ENCODE results near the gene AHCYL1. TPM values are rescaled to one million over a fixed set of nuclear protein-coding genes. Genes with fewer than 3 reads are reported as not detected.

AHCYL1 gene
- total RNA-seq, 1 donor from 2014 or later, result 59.6 TPM

DNA sequence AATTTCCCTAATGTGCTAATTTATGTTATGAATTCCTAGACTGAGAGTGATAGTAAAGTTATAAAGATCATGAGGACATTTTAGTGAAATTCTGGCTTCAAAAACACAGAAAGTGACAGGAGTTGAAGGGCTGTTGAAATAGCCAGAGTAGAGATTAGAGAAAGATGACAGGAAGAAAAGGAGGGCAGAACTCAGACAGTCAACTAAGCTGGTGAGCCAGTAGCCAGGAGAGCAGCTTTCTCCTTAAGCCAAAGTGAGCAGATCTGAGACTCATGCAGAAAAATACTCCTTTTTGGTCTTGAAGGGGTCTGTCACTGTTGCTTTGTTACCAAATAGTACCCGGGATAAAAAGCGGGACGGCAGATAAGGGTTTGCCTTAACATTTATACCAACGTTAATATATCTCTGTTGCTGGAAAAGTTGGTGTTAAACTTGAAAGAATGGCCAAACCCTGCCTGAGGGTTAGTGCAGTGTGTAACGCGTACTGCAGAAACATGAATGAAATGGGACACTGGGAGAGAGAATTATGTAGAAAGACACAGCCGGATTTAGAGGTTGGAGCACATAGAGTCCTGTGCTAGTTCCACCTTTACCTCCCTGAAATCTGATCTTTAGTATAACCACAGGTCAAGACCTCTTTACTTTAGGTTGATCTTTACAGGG, 12.8 kb downstream of the AHCYL1 start:
- H3K4me3 Mint-ChIP-seq (ENCODE audit: unreplicated experiment), result no peak overlapping the region
- TF ChIP-seq, protein P1, sequence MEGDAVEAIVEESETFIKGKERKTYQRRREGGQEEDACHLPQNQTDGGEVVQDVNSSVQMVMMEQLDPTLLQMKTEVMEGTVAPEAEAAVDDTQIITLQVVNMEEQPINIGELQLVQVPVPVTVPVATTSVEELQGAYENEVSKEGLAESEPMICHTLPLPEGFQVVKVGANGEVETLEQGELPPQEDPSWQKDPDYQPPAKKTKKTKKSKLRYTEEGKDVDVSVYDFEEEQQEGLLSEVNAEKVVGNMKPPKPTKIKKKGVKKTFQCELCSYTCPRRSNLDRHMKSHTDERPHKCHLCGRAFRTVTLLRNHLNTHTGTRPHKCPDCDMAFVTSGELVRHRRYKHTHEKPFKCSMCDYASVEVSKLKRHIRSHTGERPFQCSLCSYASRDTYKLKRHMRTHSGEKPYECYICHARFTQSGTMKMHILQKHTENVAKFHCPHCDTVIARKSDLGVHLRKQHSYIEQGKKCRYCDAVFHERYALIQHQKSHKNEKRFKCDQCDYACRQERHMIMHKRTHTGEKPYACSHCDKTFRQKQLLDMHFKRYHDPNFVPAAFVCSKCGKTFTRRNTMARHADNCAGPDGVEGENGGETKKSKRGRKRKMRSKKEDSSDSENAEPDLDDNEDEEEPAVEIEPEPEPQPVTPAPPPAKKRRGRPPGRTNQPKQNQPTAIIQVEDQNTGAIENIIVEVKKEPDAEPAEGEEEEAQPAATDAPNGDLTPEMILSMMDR (IDR thresholded peaks at IDR 0.05), result no peak
- peak overlapping the region; percentile 23 for H3K27ac Mint-ChIP-seq (ENCODE audit: unreplicated experiment)
- DNase-seq (ENCODE audit: low spot score), result no peak
- H3K27me3 Mint-ChIP-seq (ENCODE audit: low read depth), result no peaks in the 10 kb centered on the region
- H3K4me1 Mint-ChIP-seq (ENCODE audit: low read depth), result peaks cover 30% of the 10 kb centered on the region
- no peaks in the 10 kb centered on the region for H3K9me3 Mint-ChIP-seq (ENCODE audit: low read depth)
- H3K36me3 Mint-ChIP-seq (ENCODE audit: low read depth), result peaks cover 2% of the 10 kb centered on the region

DNA sequence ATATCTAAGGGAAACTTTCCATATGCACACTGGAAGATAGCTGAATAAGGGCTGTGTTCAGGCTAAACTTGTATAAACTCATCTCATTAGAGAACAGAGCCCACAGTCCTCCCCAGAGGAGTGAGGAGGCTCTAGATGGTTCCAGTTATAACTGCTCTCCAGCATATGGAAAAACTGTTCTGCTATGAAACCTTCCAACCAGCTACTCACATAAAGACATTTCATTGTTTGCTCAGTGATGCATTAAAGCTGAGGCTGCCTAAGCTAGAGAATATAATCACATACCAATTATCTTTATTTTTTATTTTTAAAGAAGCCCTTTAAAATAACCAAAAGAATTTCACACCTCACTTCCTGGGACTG, 13.3 kb downstream of the AHCYL1 start:
- peaks cover 36% of the 10 kb centered on the region for H3K4me1 Mint-ChIP-seq (ENCODE audit: low read depth)
- peak overlapping the region; percentile 23 for H3K27ac Mint-ChIP-seq (ENCODE audit: unreplicated experiment)

DNA sequence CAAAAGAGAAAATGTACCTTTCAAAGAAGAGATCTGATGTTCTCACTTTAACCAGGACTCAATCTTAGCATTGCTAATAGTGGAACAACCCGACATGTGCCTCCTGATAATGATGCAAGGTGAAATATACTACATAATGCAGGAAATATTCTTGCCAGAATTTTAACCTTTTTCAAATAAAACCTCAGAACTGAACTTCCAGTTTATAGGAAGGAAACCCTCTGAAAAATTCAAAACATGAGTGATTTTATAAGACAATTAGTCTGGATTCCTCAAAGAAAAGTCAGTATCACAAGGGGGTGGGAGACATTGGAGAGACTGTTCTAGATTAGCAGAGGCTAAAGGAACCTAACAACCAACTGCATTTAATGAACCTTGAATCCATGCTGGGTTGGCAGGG, 18.1 kb downstream of the AHCYL1 start:
- H3K4me3 Mint-ChIP-seq (ENCODE audit: unreplicated experiment), result no peak overlapping the region
- no peaks in the 10 kb centered on the region for H3K9me3 Mint-ChIP-seq (ENCODE audit: low read depth)
- peak overlapping the region; percentile 94 for H3K27ac Mint-ChIP-seq (ENCODE audit: unreplicated experiment)
- no peaks in the 10 kb centered on the region for H3K36me3 Mint-ChIP-seq (ENCODE audit: low read depth)
- TF ChIP-seq, protein P1 (IDR thresholded peaks at IDR 0.05), result no peak
- no peak for DNase-seq (ENCODE audit: low spot score)
- peaks cover 63% of the 10 kb centered on the region for H3K4me1 Mint-ChIP-seq (ENCODE audit: low read depth)
- H3K27me3 Mint-ChIP-seq (ENCODE audit: low read depth), result no peaks in the 10 kb centered on the region

More for the DNA sequence above, 13.3 kb downstream of the AHCYL1 start:
- H3K27me3 Mint-ChIP-seq (ENCODE audit: low read depth), result no peaks in the 10 kb centered on the region
- TF ChIP-seq, protein P1 (IDR thresholded peaks at IDR 0.05), result no peak
- DNase-seq (ENCODE audit: low spot score), result no peak
- H3K36me3 Mint-ChIP-seq (ENCODE audit: low read depth), result peaks cover 2% of the 10 kb centered on the region
- H3K9me3 Mint-ChIP-seq (ENCODE audit: low read depth), result no peaks in the 10 kb centered on the region
- no peak overlapping the region for H3K4me3 Mint-ChIP-seq (ENCODE audit: unreplicated experiment)

DNA sequence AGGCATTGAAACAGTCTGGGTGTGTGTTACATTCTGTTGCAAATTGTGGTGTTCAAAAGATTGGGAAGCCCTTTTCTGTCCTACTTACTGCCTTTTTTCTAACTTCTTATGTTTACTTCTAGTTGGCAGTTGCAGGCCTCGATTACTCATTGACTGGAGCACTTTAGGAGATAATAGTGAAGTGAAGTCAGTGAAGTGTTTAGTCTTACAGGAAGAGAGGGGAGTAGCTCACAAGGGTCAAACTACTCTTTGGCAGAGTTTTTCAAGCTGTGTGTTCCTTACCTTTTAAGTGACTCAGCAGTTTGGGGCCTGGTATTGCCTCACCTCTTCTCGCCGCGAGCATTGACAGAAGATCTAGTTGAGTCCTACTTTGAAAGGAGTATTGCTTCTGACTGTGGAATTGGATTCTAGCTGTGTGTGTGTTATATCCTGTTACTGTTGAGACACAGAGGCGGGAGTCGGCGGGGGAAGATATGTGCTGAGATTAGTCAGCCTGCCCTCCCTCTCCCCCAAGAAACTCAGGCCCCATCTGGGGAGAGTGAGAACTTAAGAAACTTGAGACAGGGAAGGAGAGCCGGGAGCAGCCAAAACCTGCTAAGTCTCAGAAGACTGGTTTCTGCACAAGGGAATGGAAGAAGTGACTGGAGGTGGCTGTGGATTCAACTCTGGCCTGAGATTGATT, 19.3 kb downstream of the AHCYL1 start:
- peaks cover 61% of the 10 kb centered on the region for H3K4me1 Mint-ChIP-seq (ENCODE audit: low read depth)
- no peak for DNase-seq (ENCODE audit: low spot score)
- peak overlapping the region; percentile 46 for H3K4me3 Mint-ChIP-seq (ENCODE audit: unreplicated experiment)
- peak overlapping the region; percentile 94 for H3K27ac Mint-ChIP-seq (ENCODE audit: unreplicated experiment)
- no peaks in the 10 kb centered on the region for H3K9me3 Mint-ChIP-seq (ENCODE audit: low read depth)
- no peaks in the 10 kb centered on the region for H3K27me3 Mint-ChIP-seq (ENCODE audit: low read depth)
- no peaks in the 10 kb centered on the region for H3K36me3 Mint-ChIP-seq (ENCODE audit: low read depth)
- TF ChIP-seq, protein P1 (IDR thresholded peaks at IDR 0.05), result no peak

DNA sequence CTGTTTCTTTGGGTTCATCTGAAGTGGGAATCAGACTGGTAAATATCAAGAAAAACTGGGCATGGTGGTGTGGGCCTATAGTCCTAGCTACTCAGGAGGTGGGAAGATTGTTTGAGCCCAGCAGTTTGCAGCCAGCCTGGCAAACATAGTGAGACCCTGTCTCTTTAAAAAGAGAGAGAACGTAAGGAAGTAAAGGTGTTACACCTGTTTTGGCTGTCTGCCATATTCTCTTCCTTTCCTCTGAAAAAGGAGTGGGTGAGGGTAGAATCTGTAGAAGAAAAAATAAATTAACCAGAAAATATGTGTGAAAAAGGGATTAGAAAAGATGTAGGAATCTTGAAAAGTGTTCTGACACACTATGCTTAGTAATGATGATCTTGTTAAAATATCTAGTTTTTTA, 20.0 kb downstream of the AHCYL1 start:
- H3K4me1 Mint-ChIP-seq (ENCODE audit: low read depth), result peaks cover 61% of the 10 kb centered on the region
- peaks cover under 1% of the 10 kb centered on the region for H3K36me3 Mint-ChIP-seq (ENCODE audit: low read depth)
- H3K27me3 Mint-ChIP-seq (ENCODE audit: low read depth), result no peaks in the 10 kb centered on the region
- TF ChIP-seq, protein P1 (IDR thresholded peaks at IDR 0.05), result no peak
- H3K9me3 Mint-ChIP-seq (ENCODE audit: low read depth), result no peaks in the 10 kb centered on the region
- peak overlapping the region; percentile 46 for H3K4me3 Mint-ChIP-seq (ENCODE audit: unreplicated experiment)
- no peak for DNase-seq (ENCODE audit: low spot score)
- H3K27ac Mint-ChIP-seq (ENCODE audit: unreplicated experiment), result peak overlapping the region; percentile 94

All from chondrocyte (in vitro differentiated cells).